GM18505 (cell line): Measurements from ENCODE around the gene ARHGAP10.

ENCODE experiments used
- ATAC-seq: cut with Tn5 transposase; IDR thresholded peaks from one replicate; pipeline ENCODE4 v1.9.1; 2021; ENCODE audit not compliant: unreplicated experiment
- POLR2A ChIP-seq: IDR thresholded peaks from 4 replicates; pipeline ENCODE4 v1.6.1; 2011; ENCODE audit warnings: borderline replicate concordance; ENCODE audit not compliant: insufficient read depth, insufficient read length; ENCODE audit errors: extremely low read depth

The ARHGAP10 gene

GRCh38 chr4:147821555-147821954 lies 89.7 kb downstream of the ARHGAP10 start:
- no peak for TF ChIP-seq POLR2A
- ATAC-seq, result no peak

GRCh38 chr4:147822128-147822527 lies 90.2 kb downstream of the ARHGAP10 start:
- no peak for TF ChIP-seq POLR2A

GRCh38 chr4:147823130-147823529 lies 91.2 kb downstream of the ARHGAP10 start:
- TF ChIP-seq POLR2A, result no peak
- no peak for ATAC-seq

More at GRCh38 chr4:147822128-147822527, 90.2 kb downstream of the ARHGAP10 start:
- no peak for ATAC-seq

GRCh38 chr4:147824316-147824715 lies 92.4 kb downstream of the ARHGAP10 start:
- ATAC-seq, result no peak
- TF ChIP-seq POLR2A, result no peak

GRCh38 chr4:147824884-147825283 lies 93.0 kb downstream of the ARHGAP10 start:
- TF ChIP-seq POLR2A, result no peak
- ATAC-seq, result no peak

- no peak for TF ChIP-seq POLR2A
- no peak for ATAC-seq
Measured at GRCh38 chr4:147825451-147826287, 93.8 kb downstream of the ARHGAP10 start.

GRCh38 chr4:147826288-147826646 lies 94.4 kb downstream of the ARHGAP10 start:
- no peak for TF ChIP-seq POLR2A
- ATAC-seq, result no peak

GRCh38 chr4:147828331-147828905 lies 96.5 kb downstream of the ARHGAP10 start:
- ATAC-seq, result no peak
- no peak for TF ChIP-seq POLR2A

- no peak for ATAC-seq
- TF ChIP-seq POLR2A, result no peak
Measured at GRCh38 chr4:147829401-147830101, 97.7 kb downstream of the ARHGAP10 start.

GRCh38 chr4:147830102-147830463 lies 98.2 kb downstream of the ARHGAP10 start:
- ATAC-seq, result no peak
- TF ChIP-seq POLR2A, result no peak

GRCh38 chr4:147830987-147831386 lies 99.1 kb downstream of the ARHGAP10 start:
- ATAC-seq, result no peak
- TF ChIP-seq POLR2A, result no peak

- TF ChIP-seq POLR2A, result no peak
- ATAC-seq, result no peak
Measured at GRCh38 chr4:147831551-147832171, 99.8 kb downstream of the ARHGAP10 start.

- ATAC-seq, result no peak
Measured at GRCh38 chr4:147833254-147833653, 101.4 kb downstream of the ARHGAP10 start.

More at GRCh38 chr4:147833254-147833653, 101.4 kb downstream of the ARHGAP10 start:
- no peak for TF ChIP-seq POLR2A
